ENCODE data around the gene MYO7B.

DNA sequence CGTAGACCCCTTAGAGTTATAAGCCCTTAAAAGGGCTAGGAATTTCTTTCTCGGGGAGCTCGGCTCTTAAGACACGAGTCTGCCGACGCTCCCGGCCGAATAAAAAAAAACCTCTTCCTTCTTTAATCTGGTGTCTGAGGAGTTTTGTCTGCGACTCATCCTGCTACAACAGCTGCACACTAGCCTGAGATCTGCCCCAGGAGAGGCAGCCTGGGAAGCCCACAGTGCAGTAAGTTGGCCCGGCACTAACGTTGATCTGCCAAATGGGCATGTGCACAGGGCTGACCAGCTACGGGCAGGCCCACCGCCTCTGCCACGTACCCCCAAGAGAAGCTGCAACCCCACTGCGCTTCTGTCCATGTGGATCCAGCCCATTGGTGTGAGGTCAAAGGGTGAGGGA, 148.3 kb downstream of the MYO7B start:
- TF ChIP-seq, protein P1, sequence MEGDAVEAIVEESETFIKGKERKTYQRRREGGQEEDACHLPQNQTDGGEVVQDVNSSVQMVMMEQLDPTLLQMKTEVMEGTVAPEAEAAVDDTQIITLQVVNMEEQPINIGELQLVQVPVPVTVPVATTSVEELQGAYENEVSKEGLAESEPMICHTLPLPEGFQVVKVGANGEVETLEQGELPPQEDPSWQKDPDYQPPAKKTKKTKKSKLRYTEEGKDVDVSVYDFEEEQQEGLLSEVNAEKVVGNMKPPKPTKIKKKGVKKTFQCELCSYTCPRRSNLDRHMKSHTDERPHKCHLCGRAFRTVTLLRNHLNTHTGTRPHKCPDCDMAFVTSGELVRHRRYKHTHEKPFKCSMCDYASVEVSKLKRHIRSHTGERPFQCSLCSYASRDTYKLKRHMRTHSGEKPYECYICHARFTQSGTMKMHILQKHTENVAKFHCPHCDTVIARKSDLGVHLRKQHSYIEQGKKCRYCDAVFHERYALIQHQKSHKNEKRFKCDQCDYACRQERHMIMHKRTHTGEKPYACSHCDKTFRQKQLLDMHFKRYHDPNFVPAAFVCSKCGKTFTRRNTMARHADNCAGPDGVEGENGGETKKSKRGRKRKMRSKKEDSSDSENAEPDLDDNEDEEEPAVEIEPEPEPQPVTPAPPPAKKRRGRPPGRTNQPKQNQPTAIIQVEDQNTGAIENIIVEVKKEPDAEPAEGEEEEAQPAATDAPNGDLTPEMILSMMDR (IDR thresholded peaks at IDR 0.05): no peak
- TF ChIP-seq FOXM1 (IDR thresholded peaks at IDR 0.05; ENCODE audit: low read depth): no peak
- TF ChIP-seq EZH2phosphoT487 (IDR thresholded peaks at IDR 0.05; ENCODE audit: borderline replicate concordance, low read depth): no peak
- no peak for TF ChIP-seq RFX5 (IDR thresholded peaks at IDR 0.05; ENCODE audit: low read length)
- no peak for TF ChIP-seq FOSL2 (IDR thresholded peaks at IDR 0.05; ENCODE audit: borderline replicate concordance, low read depth)
